Keratinocyte (primary cell): ENCODE measurements around the gene PRKAB1.

Source experiments
- EZH2 ChIP-seq: IDR thresholded peaks from one replicate; pipeline ENCODE4 v1.6.1; 2012; ENCODE audit warnings: inconsistent platforms, mild to moderate bottlenecking, low read length, moderate library complexity
- TF ChIP-seq, protein P1 (sequence below), 3 experiments: IDR thresholded peaks in 1 of 3; conservative IDR thresholded peaks in 1 of 3; optimal IDR thresholded peaks in 1 of 3; 2 replicates in 2 of 3; 3 replicates in 1 of 3; pipeline versions ENCODE3 to v1.5.1; 2011; ENCODE audit warnings: low read length in 3 of 3, mild to moderate bottlenecking in 3 of 3, moderate library complexity in 2 of 3, control low read depth in 1 of 3, inconsistent platforms in 1 of 3; ENCODE audit not compliant: insufficient read depth in 2 of 3; ENCODE audit errors: extremely low read depth in 1 of 3

DNA sequence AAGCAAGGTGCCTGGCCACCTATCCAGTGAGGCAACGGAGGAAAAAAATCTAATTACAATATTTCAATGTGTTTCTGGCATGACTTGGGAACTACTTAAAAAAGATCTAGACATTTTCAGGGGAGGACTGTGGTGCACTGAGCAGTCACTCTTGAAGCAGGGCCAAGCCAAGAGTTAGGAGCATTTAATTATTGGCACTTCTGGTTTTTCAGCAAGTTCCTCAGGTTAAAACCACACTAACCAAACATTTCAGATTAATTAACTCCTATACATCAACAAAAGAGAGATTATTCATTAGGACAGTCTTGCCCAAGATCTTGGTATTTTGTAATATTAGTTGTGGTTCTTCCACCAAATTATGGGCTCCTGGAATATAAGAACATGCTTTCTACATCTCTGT is 25.6 kb downstream of the PRKAB1 start:
- TF ChIP-seq, protein P1, sequence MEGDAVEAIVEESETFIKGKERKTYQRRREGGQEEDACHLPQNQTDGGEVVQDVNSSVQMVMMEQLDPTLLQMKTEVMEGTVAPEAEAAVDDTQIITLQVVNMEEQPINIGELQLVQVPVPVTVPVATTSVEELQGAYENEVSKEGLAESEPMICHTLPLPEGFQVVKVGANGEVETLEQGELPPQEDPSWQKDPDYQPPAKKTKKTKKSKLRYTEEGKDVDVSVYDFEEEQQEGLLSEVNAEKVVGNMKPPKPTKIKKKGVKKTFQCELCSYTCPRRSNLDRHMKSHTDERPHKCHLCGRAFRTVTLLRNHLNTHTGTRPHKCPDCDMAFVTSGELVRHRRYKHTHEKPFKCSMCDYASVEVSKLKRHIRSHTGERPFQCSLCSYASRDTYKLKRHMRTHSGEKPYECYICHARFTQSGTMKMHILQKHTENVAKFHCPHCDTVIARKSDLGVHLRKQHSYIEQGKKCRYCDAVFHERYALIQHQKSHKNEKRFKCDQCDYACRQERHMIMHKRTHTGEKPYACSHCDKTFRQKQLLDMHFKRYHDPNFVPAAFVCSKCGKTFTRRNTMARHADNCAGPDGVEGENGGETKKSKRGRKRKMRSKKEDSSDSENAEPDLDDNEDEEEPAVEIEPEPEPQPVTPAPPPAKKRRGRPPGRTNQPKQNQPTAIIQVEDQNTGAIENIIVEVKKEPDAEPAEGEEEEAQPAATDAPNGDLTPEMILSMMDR (optimal IDR thresholded peaks at IDR 0.05 in 1 of 3, IDR thresholded peaks at IDR 0.05 in 1 of 3, conservative IDR thresholded peaks at IDR 0.05 in 1 of 3; ENCODE audit: extremely low read depth in 1 of 3, insufficient read depth in 2 of 3, low read length in 3 of 3) = no peak
- TF ChIP-seq EZH2 = no peak
